ENCODE data around the gene ANKRD1.

Gene ANKRD1

GRCh38 chr10:90917968-90918318, 2.9 kb downstream of the ANKRD1 start:
- ChIA-PET CTCF (interaction anchor here (0.5 to 1.1 kb wide), 3 partner anchors 71 to 300 kb away, joined by 3 to 4 read pairs (median 3); no protein-coding TSS in a partner anchor), POLR2A (ENCODE audit: low non-redundant PET) (no interaction called here)
- no peak for DNase-seq (ENCODE audit: low spot score)
- H3K27ac ChIP-seq: no peak overlapping the region
- no peak for TF ChIP-seq CTCF (conservative IDR thresholded peaks at IDR 0.05; ENCODE audit: low read depth)

GRCh38 chr10:90917238-90917967, 3.5 kb downstream of the ANKRD1 start:
- DNase-seq (ENCODE audit: low spot score): no peak
- no peak for TF ChIP-seq CTCF (conservative IDR thresholded peaks at IDR 0.05; ENCODE audit: low read depth)
- H3K27ac ChIP-seq: no peak overlapping the region
- POLR2A ChIA-PET (ENCODE audit: low non-redundant PET): no interaction called here
- CTCF ChIA-PET: interaction anchor here (0.5 to 1.1 kb wide), 5 partner anchors 37 to 356 kb away, joined by 3 to 4 read pairs (median 3); no protein-coding TSS in a partner anchor

GRCh38 chr10:90916392-90917237, 4.3 kb downstream of the ANKRD1 start:
- POLR2A ChIA-PET (ENCODE audit: low non-redundant PET): no interaction called here
- TF ChIP-seq CTCF (conservative IDR thresholded peaks at IDR 0.05; ENCODE audit: low read depth): no peak
- no peak for DNase-seq (ENCODE audit: low spot score)
- H3K27ac ChIP-seq: no peak overlapping the region
- CTCF ChIA-PET: interaction anchor here (0.6 to 1.1 kb wide), 4 partner anchors 37 to 357 kb away, joined by 3 to 4 read pairs (median 4); no protein-coding TSS in a partner anchor

- POLR2A ChIA-PET (ENCODE audit: low non-redundant PET): no interaction called here
- H3K27ac ChIP-seq: no peak overlapping the region
- no peak for DNase-seq (ENCODE audit: low spot score)
- CTCF ChIA-PET: no interaction called here
- TF ChIP-seq CTCF (conservative IDR thresholded peaks at IDR 0.05; ENCODE audit: low read depth): no peak
These were observed 5.2 kb downstream of the ANKRD1 start for GRCh38 chr10:90915766-90916075.

GRCh38 chr10:90914992-90915765, 5.7 kb downstream of the ANKRD1 start:
- no peak overlapping the region for H3K27ac ChIP-seq
- no peak for DNase-seq (ENCODE audit: low spot score)
- ChIA-PET CTCF (interaction anchor here (0.8 kb wide), 1 partner anchor 1412 kb away, joined by 3 read pairs; no protein-coding TSS in a partner anchor), POLR2A (ENCODE audit: low non-redundant PET) (no interaction called here)
- no peak for TF ChIP-seq CTCF (conservative IDR thresholded peaks at IDR 0.05; ENCODE audit: low read depth)

- DNase-seq (ENCODE audit: low spot score): no peak
- TF ChIP-seq CTCF (conservative IDR thresholded peaks at IDR 0.05; ENCODE audit: low read depth): no peak
- CTCF ChIA-PET: no interaction called here
- H3K27ac ChIP-seq: no peak overlapping the region
- POLR2A ChIA-PET (ENCODE audit: low non-redundant PET): no interaction called here
These were observed 7.0 kb downstream of the ANKRD1 start for GRCh38 chr10:90913774-90914420.

Data from RWPE1 (cell line).